Eye (tissue), 1 donor: ENCODE results near the gene ASMTL.

Experiments
- DNase-seq: peaks from one replicate; pipeline ENCODE4 v3.0.0-alpha.2; 2015

ASMTL gene

DNA sequence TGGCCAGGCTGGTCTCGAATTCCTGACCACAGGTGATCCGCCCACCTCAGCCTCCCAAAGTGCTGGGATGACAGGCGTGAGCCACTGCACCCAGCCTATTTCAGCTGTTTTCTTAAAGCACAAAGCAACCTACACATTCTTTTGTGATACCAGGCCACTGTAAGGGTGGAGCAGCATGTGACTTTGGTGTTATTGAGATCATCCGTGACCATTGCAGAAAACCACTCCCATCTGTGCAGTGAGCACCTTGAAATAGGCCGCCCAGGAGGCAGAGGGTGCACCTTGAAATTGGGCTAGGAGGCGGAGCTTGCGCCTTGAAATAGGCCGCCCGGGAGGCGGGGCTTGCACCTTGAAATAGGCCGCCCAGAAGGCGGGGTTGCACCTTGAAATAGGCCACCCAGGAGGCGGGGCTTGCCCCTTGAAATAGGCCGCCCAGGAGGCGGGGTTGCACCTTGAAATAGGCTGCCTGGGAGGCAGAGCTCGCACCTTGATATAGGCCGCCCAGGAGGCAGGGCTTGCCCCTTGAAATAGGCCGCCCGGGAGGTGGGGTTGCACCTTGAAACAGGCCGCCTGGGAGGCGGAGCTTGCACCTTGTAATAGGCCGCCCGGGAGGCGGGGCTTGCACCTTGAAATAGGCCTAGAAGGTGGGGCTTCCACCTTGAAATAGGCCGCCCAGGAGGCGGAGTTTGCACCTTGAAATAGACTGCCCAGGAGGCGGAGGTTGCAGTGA, 51.8 kb downstream of the ASMTL start:
- DNase-seq: no peak

- no peak for DNase-seq
These were observed 52.7 kb downstream of the ASMTL start for GRCh38 chrX:1400049-1400448.

DNA sequence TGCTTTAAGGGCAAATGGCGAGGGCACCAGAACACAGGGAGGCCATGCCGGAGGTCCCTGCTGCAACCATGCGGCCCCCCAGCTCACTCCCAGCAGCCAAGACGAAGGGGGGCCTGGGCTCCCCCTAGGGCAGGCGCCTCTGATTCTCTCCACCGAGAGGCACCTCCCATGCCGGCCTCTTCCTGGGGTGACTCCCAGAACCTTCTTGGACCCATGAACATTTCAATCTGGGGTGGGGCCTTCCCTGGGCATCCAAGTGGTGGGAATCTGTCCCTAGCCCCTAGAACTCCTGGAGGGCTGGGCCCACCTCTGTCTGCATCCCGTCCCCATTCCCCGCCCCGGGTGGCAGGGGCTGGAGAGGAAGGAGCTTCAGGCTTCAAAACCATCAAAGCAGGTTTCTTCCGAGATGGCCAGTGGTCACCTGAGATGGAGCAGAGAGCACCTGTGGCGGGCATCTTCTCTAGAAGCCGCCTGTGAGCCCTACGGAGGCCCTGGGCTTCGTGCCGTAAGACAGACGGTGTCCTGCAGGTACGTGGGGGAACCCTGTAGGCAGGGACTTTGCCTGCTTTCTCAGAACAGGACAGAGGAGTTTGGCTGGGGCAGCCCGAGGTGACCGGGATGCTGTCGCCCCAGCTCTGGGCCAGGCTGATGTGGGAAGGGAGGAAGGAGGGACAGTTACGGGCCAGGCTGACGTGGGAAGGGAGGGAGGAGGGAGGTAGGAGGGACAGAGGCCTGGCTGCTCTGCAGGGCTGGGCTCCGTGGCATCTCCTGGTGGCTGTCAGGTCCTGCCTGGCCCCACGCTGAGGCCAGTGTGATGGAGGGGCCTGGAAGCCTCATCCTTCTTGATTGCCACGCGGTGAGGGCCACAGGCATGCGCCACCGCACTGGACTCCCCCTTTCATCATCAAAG, 54.0 kb downstream of the ASMTL start:
- no peak for DNase-seq

DNA sequence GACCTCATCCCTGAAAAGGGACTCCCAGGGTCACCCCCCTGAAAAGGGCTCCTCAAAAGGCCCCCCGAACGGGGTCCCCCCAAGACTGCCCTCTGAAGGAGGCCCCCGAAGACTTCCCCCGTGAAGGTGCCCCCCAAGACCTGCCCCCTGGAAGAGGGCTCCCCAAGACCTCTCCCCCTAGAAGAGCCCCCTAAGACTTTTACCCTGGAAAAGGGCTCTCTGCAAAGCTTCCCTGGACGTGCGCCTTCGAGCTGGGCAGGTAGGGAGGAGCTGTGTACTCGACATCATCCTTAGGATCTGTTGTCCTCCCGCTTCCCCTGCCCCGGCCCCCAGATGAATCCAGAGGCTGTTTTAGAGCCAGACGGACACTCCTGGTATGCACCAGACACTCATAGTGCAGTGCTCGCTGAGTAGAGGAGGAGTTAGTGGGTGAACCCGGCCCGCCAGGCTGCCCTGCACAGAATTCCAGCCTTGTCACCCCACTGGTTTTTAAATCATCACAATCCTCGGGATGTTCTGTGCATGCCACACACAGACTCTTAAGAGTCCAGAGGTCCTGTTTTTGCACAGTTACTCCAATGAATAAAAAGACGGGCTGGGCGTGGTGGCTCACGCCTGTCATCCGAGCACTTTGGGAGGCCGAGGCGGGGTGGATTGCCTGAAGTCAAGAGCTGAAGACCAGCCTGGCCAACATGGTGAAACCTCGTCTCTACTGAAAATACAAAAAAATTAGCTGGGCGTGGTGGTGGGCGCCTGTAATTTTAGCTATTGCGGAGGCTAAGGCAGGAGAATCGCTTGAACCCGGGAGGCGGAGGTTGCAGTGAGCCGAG, 55.1 kb downstream of the ASMTL start:
- no peak for DNase-seq

DNA sequence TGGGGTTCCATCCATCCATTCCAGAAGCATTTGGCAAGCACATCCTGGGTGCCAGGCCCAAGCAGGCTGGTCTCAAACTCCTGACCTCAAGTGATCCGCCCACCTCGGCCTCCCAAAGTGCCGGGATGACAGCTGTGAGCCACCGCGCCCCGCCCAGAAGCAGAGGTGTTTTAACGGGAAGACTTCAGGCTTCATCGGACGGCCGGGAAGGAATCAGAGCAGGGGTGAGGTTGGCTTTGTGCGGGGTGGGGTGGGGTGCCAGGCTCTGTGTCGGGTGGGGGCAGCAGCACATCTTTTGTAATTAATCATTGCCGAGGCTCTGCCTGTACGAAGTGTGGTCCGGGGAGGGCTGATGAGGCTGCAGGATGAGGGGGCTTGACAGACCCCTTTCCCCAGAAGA, 55.7 kb downstream of the ASMTL start:
- DNase-seq: no peak

GRCh38 chrX:1395646-1396216, 57.0 kb downstream of the ASMTL start:
- no peak for DNase-seq

DNA sequence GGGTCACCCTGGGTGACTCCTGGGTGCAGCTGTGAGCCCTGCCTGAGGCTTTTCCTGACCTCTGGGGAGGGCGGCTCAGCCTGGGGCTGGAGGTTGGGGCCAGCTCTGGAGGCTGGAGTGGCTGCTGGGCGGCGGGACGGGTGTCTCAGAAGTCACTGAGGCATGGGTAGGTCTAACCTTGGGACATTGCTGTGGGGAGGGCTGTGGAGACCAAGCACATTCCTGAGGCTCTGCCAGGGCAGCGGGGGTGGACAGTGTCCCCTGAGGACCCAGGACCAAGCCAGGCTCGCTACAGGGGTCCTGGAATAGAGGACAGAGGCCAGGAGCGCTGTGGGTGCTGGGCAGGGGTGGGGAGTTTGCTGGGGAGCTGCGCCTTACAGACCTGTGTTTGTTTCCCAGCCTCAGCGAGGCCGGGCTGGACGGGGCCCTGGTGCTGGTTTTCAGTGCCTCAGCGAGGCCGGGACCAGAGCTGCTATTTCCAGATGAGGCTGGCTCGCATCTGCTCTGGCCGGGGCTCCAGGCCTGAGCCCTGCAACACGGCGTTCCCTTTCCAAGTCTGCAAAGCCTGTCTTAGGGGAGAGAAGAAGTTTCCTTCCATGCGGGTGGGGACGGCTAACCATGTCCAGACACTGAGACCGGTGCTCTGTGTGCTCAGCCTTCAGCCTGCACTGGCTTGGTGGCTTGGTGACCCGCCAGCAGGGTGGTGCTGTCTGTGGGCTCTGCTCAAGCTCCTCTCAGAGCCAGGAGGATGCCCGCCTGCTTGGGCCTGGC, 57.8 kb downstream of the ASMTL start:
- no peak for DNase-seq

- DNase-seq: no peak
These were observed 58.7 kb downstream of the ASMTL start for GRCh38 chrX:1393871-1394615.

DNA sequence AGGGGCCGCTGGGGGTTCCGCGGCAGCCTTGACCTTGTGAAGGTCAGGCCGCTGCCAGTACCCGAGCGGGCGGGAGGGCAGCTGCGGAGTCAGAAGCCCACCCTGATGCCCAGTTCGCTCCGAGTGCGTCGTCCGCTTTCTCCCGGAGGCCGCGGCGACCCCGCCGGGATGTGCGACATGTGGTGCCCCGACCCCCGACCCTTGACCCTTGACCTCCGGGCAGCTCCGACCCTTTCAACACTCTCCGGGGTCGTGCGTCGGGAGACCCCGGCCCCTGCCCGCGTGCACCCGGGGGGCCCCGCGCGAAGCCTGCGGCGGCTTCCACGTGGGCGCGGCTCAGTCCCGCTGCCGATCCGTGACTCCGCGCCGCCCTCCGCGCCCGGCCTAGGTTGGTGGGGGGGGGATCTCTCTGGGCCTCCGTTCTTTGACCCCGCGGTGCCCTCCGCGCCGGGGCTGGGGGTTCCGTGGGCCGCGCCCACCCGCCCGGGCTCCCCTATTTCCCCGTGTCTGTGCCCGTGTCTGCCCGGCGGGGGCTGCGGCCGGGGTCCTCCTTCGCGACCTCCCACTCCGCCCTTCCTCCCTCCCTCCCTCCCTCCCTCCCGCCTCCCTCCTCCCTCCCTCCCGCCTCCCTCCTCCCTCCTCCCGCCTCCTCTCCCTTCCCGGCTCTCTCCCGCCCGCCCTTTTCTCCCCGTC, 60.2 kb downstream of the ASMTL start:
- DNase-seq: peak; percentile 92

DNA sequence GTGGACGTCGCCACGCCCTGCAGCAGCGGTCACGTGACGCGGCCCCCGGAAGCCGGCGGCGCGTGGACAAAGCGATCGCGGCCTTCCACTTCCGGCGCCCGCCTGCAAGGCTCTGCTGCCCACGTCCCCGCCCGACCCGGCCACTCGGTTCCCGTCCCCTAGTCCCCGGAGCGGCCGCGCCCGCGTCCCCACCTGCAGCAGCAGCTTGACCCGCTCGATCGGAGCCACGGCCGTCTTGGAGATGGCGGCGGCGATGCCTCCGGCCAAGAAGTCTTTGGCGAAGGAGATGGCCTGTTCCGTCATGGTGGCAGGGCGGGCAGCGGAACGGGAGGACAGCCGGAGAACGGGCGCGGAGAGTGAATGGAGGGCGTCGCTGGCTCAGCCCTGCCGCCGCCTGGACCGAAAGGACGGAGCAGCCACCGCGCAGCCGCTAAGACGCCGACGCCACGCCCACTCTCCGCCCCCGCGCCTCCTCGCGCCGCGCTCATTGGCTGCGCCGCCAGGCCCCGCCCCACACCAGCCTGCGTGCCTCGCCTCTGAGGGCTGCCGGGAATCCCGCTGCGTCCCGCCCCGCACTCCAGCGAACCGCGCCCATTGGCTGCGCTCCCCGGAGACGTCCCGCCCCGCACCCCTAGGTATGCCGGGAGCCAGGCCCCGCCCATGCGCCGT, 60.9 kb downstream of the ASMTL start, which contains the start of gene SLC25A6:
Gene SLC25A6, minus strand, starts transcription at position 407 of the 669 bp plus-strand sequence. Its CDS starts 104 bp downstream, at position 303.
- DNase-seq: peak; percentile 99

- DNase-seq: peak; percentile 97
These were observed 61.4 kb downstream of the ASMTL start for GRCh38 chrX:1391370-1391706.

DNA sequence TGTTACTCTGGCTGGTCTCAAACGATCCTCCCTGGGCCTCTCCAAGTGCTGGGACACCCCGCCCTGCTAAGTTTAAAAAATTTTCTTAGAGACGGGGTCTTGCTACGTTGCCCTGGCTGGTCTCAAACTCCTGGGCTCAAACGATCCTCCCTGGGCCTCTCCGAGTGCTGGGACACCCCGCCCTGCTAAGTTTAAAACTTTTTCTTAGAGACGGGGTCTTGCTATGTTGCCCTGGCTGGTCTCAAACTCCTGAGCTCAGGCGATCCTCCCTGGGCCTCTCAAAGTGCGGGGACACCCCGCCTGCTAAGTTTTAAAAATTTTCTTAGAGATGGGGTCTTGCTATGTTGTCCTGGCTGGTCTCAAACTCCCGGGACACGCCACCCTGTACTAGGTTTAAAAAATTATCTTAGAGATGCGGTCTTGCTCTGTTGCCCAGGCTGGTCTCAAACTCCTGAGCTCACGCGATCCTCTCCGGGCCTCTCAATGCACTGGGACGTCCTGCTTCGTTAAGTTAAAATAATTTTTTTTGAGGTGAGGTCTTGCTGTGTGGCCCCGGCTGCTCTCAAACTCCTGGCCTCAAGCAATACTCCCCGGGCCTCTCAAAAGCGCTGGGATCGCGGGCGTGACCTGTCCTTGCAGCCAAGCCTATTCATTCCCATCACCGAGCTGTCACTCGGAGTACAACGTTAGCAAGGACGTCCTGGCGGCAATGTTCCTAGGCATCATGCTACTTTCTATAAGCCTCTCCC, 61.9 kb downstream of the ASMTL start:
- DNase-seq: no peak

- DNase-seq: no peak
These were observed 62.8 kb downstream of the ASMTL start for GRCh38 chrX:1389993-1390285.

- no peak for DNase-seq
These were observed 63.3 kb downstream of the ASMTL start for GRCh38 chrX:1389181-1389992.

DNA sequence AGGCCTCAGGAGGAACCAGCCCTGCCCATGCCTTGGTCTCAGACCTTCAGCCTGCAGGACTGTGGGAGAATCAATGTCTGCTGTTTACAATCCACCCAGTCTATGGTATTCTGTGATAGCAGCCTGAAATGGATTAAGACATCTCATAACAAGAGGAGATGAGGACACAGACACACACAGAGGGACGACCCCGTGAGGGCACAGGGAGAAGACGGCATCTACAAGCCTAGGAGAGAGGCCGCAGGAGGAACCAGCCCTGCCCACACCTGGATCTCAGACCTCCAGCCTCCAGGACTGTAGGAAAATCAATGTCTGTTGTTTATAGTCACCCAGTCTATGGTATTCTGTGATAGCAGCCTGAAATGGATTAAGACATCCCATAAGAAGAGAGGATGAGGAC, 64.1 kb downstream of the ASMTL start:
- DNase-seq: no peak

GRCh38 chrX:1387141-1387776, 65.5 kb downstream of the ASMTL start:
- DNase-seq: no peak

DNA sequence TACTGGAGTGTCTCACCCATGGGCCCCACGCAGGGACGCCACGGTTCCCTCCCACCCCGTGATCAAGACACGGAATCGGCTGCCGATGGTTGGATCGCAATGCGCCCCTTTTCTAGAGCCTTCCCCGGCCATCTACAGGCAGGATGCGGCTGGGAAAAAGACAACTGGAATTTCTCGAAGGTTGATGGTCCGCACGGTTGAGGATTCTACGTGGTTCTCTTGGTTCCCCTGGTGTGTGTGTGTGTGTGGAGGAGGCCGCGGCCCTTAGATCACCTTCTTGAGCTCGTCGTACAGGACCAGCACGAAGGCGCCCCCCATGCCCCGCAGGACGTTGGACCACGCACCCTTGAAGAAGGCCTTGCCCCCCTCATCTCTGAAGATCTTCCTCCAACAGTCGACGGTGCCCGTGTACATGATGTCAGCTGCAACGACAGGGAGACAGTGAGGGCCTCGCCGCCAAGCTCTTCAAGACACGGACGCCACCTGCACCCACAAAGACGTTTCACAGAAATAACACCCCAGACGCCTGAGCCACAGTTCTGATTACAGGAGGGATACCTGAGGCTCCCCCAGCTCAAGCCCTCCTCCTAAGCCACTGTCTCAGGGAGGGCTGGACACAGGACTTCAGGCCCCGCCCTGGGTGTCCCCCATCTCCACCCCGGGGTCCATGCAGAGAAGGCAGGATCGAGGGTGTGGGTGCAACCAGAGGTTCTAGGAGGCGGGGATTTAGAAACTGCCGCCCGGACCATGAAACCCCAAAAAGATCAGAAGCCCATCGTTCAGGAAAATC, 66.2 kb downstream of the ASMTL start:
- no peak for DNase-seq
